HUES6 (cell line): Measurements from ENCODE around the gene INAFM1.
A peak's percentile ranks its signal among the peaks of the same experiment; 100 is the strongest.

Experiments
- H3K27ac ChIP-seq: 2 replicates; pipeline ENCODE4 v1.7.0; 2013; ENCODE audit warnings: low read depth, mild to moderate bottlenecking, low read length, inconsistent platforms
- H3K27me3 ChIP-seq: 2 replicates; pipeline ENCODE4 v1.6.1; 2013; ENCODE audit warnings: low read length; ENCODE audit not compliant: control insufficient read depth, insufficient read depth
- H3K36me3 ChIP-seq: 2 replicates; pipeline ENCODE4 v1.6.1; 2013; ENCODE audit warnings: low read length; ENCODE audit not compliant: control insufficient read depth, insufficient read depth
- H3K4me1 ChIP-seq: 2 replicates; pipeline ENCODE4 v1.6.1; 2013; ENCODE audit warnings: low read length; ENCODE audit not compliant: control insufficient read depth, insufficient read depth
- H3K4me3 ChIP-seq: 2 replicates; pipeline ENCODE4 v1.5.1; 2013; ENCODE audit warnings: low read depth, low read length
- H3K9ac ChIP-seq: one replicate; pipeline ENCODE4 v1.6.1; 2013; ENCODE audit warnings: mild to moderate bottlenecking, low read length
- H3K9me3 ChIP-seq: 2 replicates; pipeline ENCODE4 v1.6.1; 2013; ENCODE audit warnings: low read depth, low read length; ENCODE audit not compliant: control insufficient read depth, insufficient read depth

Gene INAFM1

GRCh38 chr19:47230921-47231214 is 43.8 kb upstream of the INAFM1 start, which contains the start of gene BBC3:
BBC3 (minus strand) TSS chr19:47231199; CDS start chr19:47228431, 2,768 bp downstream.
- Histone ChIP-seq H3K4me1 (peaks cover 34% of the 10 kb centered on the region), H3K9ac (peak within 1 kb of the TSS; percentile 93), H3K9me3 (no peaks in the 10 kb centered on the region), H3K4me3 (peak within 1 kb of the TSS; percentile 86), H3K27ac (peak within 1 kb of the TSS; percentile 68), H3K36me3 (no peaks in the 10 kb centered on the region), H3K27me3 (no peaks in the 10 kb centered on the region; the same call in 1 of the 2 replicates)

GRCh38 chr19:47231215-47232054 is 43.2 kb upstream of the INAFM1 start:
- peak overlapping the region; percentile 66 for H3K27ac ChIP-seq
- H3K27me3 ChIP-seq = no peaks in the 10 kb centered on the region; the same call in 1 of the 2 replicates
- peaks cover 34% of the 10 kb centered on the region for H3K4me1 ChIP-seq
- H3K36me3 ChIP-seq = no peaks in the 10 kb centered on the region
- peak overlapping the region; percentile 86 for H3K4me3 ChIP-seq
- no peaks in the 10 kb centered on the region for H3K9me3 ChIP-seq
- H3K9ac ChIP-seq = peak overlapping the region; percentile 93

GRCh38 chr19:47232422-47233211 is 42.1 kb upstream of the INAFM1 start:
- H3K27ac ChIP-seq = peak overlapping the region; percentile 66
- H3K9me3 ChIP-seq = no peaks in the 10 kb centered on the region
- H3K4me3 ChIP-seq = peak overlapping the region; percentile 13; the same call in 1 of the 2 replicates
- peak overlapping the region; percentile 66 for H3K9ac ChIP-seq
- H3K4me1 ChIP-seq = peaks cover 28% of the 10 kb centered on the region
- H3K36me3 ChIP-seq = no peaks in the 10 kb centered on the region
- no peaks in the 10 kb centered on the region; the same call in 1 of the 2 replicates for H3K27me3 ChIP-seq

GRCh38 chr19:47236072-47236675 is 38.5 kb upstream of the INAFM1 start:
- no peak overlapping the region for H3K9ac ChIP-seq
- no peaks in the 10 kb centered on the region for H3K36me3 ChIP-seq
- no peaks in the 10 kb centered on the region for H3K9me3 ChIP-seq
- peaks cover 21% of the 10 kb centered on the region for H3K4me1 ChIP-seq
- H3K27me3 ChIP-seq = peaks cover 21% of the 10 kb centered on the region
- no peak overlapping the region for H3K4me3 ChIP-seq
- H3K27ac ChIP-seq = no peak overlapping the region

GRCh38 chr19:47239152-47239551 is 35.5 kb upstream of the INAFM1 start:
- peaks cover 17% of the 10 kb centered on the region for H3K4me1 ChIP-seq
- H3K4me3 ChIP-seq = peak overlapping the region; percentile 57
- H3K36me3 ChIP-seq = no peaks in the 10 kb centered on the region
- no peak overlapping the region for H3K9ac ChIP-seq
- H3K27ac ChIP-seq = no peak overlapping the region
- H3K9me3 ChIP-seq = 0 out of 2 replicates have a peak, but pooled peaks cover 4% of the 10 kb centered on the region
- peaks cover 44% of the 10 kb centered on the region for H3K27me3 ChIP-seq

GRCh38 chr19:47239610-47240296 is 34.9 kb upstream of the INAFM1 start:
- H3K36me3 ChIP-seq = no peaks in the 10 kb centered on the region
- peaks cover 17% of the 10 kb centered on the region for H3K4me1 ChIP-seq
- no peak overlapping the region for H3K27ac ChIP-seq
- peak overlapping the region; percentile 41 for H3K4me3 ChIP-seq
- 0 out of 2 replicates have a peak, but pooled peaks cover 4% of the 10 kb centered on the region for H3K9me3 ChIP-seq
- no peak overlapping the region for H3K9ac ChIP-seq
- H3K27me3 ChIP-seq = peaks cover 44% of the 10 kb centered on the region

- H3K9me3 ChIP-seq = 0 out of 2 replicates have a peak, but pooled peaks cover 4% of the 10 kb centered on the region
- peaks cover 17% of the 10 kb centered on the region for H3K4me1 ChIP-seq
- no peaks in the 10 kb centered on the region for H3K36me3 ChIP-seq
- peaks cover 44% of the 10 kb centered on the region for H3K27me3 ChIP-seq
- H3K9ac ChIP-seq = no peak overlapping the region
- peak overlapping the region; percentile 39 for H3K4me3 ChIP-seq
- no peak overlapping the region for H3K27ac ChIP-seq
Measured at GRCh38 chr19:47240556-47240955, 34.1 kb upstream of the INAFM1 start.

- Histone ChIP-seq H3K27me3 (peaks cover 44% of the 10 kb centered on the region), H3K4me1 (peaks cover 17% of the 10 kb centered on the region), H3K27ac (no peak overlapping the region), H3K4me3 (peak overlapping the region; percentile 39), H3K36me3 (no peaks in the 10 kb centered on the region), H3K9ac (no peak overlapping the region), H3K9me3 (0 out of 2 replicates have a peak, but pooled peaks cover 4% of the 10 kb centered on the region)
Measured at GRCh38 chr19:47240996-47241918, 33.4 kb upstream of the INAFM1 start.

GRCh38 chr19:47241919-47242577 is 32.6 kb upstream of the INAFM1 start:
- Histone ChIP-seq H3K36me3 (no peaks in the 10 kb centered on the region), H3K27ac (no peak overlapping the region), H3K27me3 (peaks cover 44% of the 10 kb centered on the region), H3K9ac (no peak overlapping the region), H3K4me1 (peaks cover 17% of the 10 kb centered on the region), H3K4me3 (no peak overlapping the region), H3K9me3 (0 out of 2 replicates have a peak, but pooled peaks cover 4% of the 10 kb centered on the region)
